Measurements from ENCODE around the gene CIB4.
"Not testable (repeated sequence)": the region's sequence is repeated elsewhere in the genome, so short reads cannot be mapped to it uniquely, and the experiment has no call there.

Gene CIB4

DNA sequence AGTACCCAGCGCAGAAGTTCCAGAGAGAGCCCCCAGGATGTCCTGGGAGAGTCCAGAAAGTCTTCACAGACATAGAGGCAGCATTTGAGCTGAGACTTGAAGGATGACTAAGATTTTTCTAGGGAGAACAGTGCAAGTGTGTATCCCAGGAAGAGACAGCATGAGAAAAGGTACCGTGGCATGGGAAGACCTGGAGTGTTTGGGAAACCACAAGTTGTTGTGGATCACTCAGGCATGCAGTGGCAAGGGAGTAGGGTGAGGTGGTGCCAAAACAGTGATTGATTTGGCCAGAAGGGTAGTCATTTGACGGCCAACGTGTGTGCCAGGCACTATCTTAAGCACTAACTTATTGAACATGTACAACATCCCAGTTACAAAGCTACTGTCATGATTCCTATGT, 26.9 kb upstream of the CIB4 start:
- FAIRE-seq (no peak), DNase-seq (ENCODE audit: insufficient read length, low spot score) (no peak)

DNA sequence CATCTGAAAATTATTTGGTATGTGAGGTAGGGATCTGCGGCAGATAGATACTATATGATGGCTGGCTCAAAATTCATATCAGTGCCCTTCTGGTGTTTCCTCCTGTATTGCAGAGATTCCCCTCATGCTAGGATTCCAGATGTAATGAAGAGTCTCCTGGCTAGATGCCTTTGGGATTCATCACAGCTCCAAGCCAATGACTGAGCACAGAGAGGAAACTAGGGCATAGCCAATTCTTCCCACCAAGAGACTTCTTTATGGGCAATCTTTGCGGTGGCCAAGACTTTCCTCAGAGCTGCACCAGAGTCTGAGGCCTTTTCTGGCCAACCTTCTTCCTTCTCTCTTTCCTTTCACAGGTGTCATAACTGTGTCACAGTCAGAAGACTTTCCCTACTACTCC, 25.5 kb upstream of the CIB4 start:
- no peak for FAIRE-seq
- DNase-seq (ENCODE audit: insufficient read length, low spot score), result no peak

DNA sequence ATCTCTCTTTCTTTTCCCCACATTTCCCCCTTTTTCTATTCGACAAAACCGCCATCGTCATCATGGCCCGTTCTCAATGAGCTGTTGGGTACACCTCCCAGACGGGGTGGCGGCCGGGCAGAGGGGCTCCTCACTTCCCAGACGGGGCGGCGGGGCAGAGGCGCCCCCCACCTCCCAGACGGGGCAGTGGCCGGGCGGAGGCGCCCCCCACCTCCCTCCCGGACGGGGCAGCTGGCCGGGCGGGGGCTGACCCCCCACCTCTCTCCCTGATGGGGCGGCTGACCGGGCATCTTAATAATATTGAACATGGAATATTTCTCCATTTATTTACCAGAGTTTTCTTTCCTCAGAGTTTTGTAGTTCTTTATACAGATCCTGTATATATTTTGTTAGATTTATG, 24.1 kb upstream of the CIB4 start:
- FAIRE-seq; DNase-seq (ENCODE audit: insufficient read length, low spot score): not testable (repeated sequence)

DNA sequence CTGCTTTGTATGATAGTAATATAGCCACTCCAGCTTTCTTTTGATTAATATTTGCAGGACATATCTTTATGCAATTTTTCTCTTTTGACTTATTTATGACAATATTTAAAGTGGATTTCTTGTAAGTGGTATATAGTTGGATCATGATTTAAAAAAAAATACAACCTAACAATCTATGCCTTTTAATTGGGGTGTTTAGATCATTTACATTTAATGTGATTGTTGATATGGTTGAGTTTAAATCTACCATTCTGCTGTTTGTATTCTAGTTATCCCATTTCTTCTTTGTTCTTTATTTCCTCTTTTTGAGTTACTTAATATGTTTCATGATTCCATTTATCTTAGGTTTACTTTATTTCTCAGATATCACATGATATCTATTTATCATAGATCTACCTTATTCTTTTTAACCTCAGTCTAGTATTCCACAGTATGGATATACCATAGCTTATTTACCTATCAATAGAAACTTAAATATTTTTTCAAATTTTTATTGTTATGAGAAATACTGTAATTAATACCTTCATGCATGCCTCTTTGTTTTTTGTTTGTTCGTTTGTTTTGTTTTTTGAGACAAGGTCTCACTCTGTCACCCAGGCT, 19.3 kb upstream of the CIB4 start:
- FAIRE-seq, result no peak
- no peak for DNase-seq (ENCODE audit: insufficient read length, low spot score)

DNA sequence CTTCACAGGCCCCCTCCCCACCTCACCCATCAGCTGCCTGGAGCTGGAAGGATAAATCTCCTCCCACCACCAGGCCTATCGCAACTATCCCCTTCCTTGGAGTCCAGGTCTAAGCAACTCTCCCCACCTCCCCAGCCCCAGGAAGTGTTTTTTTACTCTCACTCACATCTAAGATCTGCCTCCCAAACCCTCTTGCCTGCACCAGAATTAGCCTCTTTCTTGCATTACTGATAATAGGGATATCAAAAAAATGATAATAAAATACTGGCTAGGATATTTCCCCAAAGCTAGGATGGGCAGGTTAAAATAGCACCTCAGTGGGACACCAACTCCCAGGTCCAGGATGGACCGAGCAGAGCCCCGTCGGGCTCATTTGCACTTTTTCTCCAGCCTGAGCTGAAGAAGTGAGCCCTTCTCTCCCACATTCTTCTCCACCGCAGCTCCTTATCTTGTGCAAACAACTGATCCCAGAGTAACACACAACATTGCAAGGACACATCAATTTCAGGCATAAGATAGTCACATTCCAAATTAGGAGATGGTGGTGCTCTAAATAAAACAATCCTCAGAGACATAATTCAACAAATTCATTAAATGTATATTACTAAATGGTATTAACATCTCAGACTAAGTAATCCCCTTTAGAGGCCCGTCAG, 17.7 kb upstream of the CIB4 start:
- DNase-seq (ENCODE audit: insufficient read length, low spot score) (no peak), FAIRE-seq (no peak)

DNA sequence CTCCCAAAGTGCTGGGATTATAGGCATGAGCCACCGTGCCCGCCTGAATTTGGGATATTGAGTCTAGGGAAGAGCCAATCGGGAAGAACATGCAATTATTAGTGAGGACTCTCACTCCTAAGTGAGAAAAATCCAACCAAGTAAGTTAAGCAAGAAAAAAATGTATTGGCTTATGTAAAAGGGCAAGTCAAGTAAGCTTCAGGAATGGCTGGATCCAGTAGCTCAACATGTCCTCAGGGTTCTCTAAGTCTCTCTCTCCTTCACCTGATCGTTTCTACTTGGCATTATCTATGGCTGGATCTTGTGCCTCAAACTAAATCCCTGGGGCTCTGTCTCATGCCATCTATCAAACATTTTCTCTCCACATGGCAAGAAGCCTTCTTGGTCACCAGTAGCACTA, 16.1 kb upstream of the CIB4 start:
- DNase-seq (ENCODE audit: insufficient read length, low spot score) (no peak), FAIRE-seq (no peak)

DNA sequence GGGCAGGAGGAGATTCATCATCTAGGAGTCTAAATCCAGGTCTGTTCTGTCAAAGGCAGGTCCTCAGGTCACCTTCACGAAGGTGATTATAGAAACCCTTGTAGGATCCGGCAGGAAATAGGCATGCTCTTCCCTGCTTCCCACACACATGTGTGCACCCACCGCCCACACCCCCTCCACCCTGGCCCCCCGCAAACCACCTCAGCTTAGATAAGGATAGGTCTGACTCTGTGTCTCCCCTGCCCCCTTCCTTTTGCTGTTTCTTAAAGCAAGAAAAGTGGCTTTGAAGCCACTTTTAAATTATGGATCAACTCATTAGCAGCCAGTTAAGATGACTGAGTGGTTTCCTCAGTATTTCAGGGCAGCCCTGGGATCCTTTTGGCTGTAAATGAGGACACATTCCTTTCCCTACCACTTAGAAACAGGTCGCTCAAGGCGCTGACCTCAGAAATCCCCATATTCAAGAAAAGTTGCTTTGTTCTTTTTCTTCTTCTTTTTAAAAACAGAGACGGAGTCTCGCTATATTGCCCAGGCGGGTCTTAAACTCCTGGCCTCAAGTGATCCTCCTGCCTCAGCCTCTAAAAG, 14.5 kb upstream of the CIB4 start:
- FAIRE-seq (no peak), DNase-seq (ENCODE audit: insufficient read length, low spot score) (no peak)

DNA sequence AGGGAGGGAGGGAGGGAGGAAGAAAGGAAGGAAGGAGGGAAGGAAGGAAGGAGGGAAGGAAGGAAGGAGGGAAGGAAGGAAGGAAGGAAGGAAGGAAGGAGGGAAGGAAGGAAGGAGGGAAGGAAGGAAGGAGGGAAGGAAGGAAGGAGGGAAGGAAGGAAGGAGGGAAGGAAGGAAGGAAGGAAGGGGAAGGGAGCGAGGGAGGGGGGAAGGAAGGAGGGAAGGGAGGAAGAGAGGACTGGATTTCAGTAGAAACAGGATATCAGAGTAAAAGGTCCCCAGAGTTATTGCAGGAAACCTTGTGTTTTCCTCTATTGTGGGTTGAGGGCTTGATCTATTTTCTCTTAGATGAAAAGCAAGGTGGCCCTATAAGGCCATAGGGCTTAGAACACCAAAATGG, 14.0 kb upstream of the CIB4 start:
- not testable (repeated sequence) for FAIRE-seq; DNase-seq (ENCODE audit: insufficient read length, low spot score)

DNA sequence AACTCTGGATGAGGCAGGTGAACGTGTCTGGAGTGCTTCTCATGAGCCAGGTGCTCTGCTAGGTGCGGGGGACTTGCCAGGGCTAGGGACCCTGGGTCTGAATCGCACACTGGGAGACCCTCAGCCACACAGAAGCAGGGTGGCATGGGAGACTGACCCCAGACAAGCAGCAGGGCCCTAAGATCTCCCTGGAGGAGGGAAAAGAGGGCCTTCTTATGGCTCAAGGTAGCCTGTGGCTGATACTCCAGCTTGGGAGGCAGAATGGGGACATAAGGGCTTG, 12.8 kb upstream of the CIB4 start:
- FAIRE-seq, result no peak

DNA sequence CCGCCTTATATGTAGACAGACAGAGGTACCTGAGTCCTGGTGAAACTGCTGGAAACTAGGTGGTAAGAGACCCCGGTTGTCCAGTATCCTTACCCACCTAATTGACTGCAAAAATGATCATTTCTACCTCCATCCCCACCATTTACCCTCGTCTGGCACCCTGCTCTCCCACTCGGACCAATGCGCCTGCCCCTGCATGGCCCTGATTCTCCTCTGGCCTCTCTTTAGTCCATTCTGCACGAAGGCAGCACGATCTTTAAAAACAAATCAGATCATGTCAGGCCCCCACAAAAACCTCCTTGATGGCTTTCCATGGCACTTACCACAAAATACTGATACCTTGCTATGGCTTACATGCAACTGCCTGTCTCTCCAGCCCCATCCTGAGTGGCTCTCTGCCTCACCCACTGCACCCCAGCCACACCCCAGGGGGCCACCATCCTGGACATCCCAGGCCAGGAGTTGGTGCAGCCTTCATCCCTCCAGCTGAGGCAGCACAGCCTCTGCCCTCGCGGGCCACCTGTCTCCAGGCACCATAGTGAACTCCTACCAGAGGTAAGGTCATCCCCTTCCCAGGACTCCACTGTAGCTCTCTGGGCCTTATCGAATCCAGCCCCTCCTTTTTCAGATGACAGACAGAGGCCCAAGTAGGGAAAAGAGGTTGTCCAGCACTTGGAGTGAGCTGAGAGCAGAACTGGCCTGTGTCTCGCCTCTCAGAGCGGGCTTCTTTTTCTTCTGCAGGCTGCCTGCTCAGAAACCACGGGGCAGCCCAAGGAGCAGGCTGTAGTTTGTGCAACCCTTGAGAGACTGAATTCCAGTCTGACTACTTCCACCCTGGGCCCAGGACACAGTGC, 12.3 kb upstream of the CIB4 start:
- DNase-seq (ENCODE audit: insufficient read length, low spot score), result no peak
- no peak for FAIRE-seq

More for the DNA sequence above, 12.8 kb upstream of the CIB4 start:
- no peak for DNase-seq (ENCODE audit: insufficient read length, low spot score)

DNA sequence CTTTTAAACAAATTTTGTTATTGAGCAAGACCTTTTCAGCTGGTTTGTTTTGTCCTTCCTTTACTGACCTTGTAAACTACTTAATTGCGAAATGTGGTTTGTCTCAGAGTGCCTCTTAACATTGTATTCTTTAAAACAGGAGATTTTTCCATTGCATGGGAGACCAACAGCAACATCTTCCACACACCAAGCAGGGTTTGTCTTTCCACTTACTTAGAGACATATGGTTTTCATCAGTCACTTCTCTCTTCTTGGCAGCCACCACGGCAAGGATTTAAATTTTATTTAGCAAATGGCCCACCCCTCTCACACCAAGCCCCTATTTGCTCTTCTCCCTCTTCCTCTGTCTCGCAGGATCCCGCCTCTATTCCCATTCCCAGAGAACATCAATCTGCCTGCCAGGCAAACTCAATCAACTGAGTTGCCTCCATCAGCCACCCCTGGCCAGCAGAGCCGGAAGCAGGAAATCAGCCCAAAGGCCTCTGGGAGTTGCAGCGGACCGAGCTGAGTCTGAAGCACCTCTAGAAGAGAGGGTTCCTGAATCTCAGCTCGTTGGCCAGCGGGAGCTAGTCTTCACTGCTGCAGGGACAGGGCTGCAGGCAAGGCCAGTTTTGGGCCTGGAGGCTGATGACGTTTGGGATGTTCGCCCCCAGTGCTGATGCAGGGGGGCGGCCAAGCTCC, 11.3 kb upstream of the CIB4 start:
- no peak for DNase-seq (ENCODE audit: insufficient read length, low spot score)
- FAIRE-seq, result no peak

DNA sequence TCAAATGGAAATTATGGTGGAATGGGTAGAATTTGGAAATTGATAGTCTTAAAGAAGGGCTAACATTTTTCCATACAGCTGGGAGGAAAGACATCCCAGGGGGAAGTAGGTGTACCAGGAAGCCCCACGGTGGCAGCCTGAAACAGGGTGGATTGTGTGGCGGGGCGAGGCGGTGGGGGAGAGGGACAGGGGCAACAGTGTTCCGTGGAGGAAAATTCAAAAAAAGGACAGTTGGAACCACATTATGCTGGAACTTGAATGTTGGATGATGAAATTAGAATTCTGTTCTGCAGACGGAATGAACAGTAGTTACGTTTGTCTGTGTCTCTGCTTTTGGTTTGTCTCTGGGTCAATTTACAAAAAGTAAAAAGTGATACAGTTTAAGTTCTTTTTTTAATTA, 10.6 kb upstream of the CIB4 start:
- no peak for FAIRE-seq

DNA sequence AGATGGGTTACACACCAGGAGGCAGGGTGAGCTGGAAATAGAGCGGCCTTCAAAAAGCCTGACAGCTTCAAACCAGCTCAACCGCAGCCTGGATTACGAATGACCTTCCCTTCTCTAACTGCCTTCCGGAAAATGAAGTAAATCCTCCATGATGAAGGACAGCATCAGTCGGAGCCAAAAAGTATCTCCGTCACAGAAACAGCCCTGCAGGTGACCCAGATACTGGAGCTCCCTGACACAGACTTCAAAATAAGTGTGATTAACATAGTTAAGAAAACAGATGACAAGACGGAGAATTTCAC, 10.3 kb upstream of the CIB4 start:
- no peak for DNase-seq (ENCODE audit: insufficient read length, low spot score)
- no peak for FAIRE-seq

More for the DNA sequence above, 10.6 kb upstream of the CIB4 start:
- DNase-seq (ENCODE audit: insufficient read length, low spot score), result no peak

DNA sequence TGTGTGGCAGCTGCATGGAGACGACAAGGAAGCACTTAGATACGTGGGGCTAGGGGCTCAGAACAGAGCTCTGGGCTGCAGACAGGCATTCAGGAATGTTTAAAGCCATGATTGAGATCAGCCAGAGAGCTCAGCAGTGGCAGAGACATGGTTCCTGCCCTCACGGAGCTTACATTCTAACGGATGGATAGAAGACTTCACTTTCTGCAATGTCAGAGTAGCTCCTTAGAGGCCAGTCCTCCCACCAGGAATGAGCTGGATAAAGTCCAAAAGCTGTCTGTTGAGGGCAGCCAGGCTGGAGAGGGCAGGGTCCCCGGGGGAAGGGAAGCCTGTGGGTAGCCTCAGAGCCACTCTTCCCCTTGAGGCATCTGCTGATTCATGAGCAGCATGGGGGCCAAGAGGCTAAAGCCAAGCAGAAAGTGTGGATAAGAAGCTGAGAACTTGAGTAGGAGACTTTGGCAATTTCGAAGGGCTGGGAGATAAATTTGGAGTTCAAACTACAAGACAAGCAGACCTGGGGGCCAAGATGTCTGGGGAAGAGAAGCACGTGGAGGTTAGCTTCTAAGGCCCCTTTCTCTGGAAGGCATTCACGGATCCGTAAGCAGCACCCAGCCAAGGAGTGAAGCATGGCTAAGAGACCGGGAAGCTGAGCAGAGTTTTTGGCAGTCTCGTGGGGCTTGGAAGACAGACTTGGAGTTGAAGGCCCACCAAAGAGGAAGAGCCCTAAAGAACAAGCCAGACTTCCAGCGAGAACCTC, 9.7 kb upstream of the CIB4 start:
- no peak for FAIRE-seq
- no peak for DNase-seq (ENCODE audit: insufficient read length, low spot score)

DNA sequence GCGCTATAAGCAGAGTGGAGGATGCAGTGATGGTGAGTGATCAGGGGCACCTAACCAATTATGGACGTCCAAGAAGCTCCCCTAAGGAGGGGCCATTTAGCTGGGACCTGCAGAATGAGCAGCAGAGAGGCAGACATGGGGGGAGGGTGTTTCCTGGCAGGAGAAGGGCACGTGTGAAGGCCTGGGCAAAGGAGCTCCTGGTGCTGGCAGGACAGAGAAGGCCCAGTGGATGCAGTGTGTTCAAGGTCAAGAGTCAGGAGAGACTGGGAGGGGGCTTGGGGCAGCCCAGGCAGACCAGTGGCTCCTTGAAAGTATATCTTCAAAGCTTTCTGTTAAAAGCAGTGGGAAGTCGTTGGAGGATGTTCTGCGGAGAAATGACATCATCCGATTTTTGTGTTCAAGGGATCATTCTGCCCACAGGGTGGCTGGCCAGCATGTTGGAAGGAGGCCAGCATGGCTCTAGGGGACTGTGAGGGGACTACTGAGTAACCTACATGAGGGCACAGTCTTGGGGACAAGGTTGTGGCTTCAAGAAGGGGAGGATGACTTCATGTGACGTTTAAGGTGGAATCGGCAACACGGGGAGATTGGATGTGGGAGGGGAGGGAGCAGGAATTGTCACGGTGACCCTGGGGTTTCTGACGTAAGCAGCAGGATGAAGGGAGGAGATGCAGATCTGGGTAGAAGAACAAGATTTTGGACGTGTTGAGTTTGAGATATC, 9.0 kb upstream of the CIB4 start:
- DNase-seq (ENCODE audit: insufficient read length, low spot score) (no peak), FAIRE-seq (no peak)

DNA sequence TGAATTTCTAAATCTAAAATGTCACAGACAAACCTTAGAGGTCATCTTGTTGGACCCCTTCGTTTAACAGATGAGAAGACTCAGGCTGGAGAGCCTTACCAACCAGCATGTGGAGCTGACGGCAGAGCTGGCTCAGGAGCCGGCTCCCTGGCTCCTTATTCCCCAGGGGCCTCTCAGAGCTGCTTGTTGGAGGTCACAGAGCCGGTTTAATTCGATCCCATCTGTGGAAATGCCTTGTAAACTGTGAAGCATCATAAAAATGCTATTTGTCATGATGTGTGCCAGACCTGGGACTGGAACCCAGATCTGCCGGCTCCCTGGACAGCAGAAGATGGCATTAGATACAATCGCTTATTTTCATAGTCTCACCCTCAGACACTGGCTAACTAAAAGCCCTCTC, 8.2 kb upstream of the CIB4 start:
- DNase-seq (ENCODE audit: insufficient read length, low spot score) (no peak), FAIRE-seq (no peak)

DNA sequence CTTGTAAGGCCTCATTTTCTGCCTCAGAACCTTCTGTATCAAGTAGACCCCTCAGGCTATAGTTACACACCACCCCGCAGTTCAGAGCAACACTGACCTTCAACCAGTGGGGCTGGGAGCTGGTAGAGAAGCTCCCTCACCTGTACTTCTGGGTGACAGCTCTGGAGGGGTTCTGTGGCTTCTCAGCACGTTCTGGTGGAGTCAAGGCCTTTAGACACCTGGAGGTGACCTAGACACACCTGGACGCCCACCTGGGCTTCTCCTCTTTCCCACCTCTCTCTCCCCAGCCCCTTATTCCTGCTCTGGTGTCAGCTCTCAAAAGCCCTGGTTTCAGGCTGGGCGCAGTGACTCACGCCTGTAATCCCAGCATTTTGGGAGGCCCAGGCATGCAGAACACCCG, 7.3 kb upstream of the CIB4 start:
- FAIRE-seq (no peak), DNase-seq (ENCODE audit: insufficient read length, low spot score) (no peak)

DNA sequence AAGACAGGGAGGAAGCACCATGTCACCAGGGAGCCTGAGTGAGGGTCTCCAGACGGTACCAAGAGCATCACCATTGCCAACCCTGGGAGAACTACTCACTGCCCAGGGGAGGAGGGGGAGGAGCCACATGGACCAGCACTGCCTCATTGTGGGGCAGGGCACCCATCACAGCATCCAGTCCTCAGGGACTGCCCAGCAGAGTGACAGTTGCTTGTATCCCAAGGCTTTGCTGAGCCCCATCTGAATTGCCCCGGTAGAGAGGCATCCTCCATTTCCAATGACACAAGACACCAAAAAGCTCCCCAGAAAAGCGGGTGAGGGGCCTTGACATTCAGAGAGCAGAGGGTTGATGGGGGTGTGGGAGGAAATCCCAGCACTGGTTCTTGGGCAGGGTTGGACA, 6.8 kb upstream of the CIB4 start:
- FAIRE-seq (no peak), DNase-seq (ENCODE audit: insufficient read length, low spot score) (no peak)

DNA sequence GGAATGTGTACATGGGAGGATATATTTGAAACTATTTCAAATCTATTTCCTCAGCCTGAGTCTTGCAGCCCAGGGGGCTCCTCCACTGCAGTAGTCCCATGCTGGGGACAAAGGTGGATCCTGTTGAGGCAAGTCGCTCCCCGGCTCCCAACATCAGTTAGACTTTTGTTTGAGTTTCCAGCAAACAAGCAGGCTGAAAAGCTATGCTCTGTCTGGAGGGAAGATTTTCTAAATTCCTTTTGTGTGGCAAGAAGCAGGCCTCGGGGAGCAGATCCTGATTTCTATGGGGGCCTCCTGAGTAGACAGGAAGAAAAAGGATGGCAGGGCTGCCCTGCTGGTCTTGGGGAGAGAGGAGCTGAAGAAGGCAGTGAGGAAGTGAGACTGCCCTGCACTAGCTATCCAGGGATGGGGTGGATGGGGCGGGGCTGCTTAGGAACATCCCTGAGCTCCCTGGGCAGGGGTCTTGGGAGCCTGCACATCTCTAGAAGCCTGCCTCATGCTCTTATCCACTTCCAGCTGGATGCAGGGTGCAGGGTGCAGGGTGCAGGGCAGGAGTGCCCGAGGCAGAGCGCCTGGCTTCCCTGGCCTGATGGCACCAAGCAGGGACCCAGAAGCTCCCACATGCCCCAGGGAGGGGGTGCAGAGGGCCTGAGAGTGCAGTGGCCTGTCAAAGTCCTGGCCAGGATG, 6.0 kb upstream of the CIB4 start:
- FAIRE-seq (no peak), DNase-seq (ENCODE audit: insufficient read length, low spot score) (no peak)

DNA sequence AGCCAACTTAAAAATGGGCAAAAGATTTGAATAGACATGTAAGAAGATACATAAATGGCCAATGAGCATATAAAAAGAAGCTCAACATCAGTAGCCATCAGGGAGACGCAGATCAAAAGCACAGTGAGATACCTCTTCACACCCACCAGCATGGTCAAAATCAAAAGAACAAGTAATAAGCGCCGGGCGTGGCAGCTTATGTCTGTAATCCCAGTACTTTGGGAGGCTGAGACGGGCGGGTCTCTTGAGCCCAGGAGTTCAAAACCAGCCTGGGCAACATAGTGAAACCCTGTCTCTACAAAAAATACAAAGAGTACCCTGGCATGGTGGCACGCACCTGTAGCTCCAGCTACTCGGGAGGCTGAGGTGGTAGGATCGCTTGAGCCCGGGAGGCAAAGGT, 4.6 kb upstream of the CIB4 start:
- DNase-seq (ENCODE audit: insufficient read length, low spot score) (no peak), FAIRE-seq (no peak)
